Measurements from ENCODE around the gene HLA-DPB1. TPM values are rescaled to one million over a fixed set of nuclear protein-coding genes. Genes with fewer than 3 reads are reported as not detected.
A peak's percentile ranks its signal among the peaks of the same experiment; 100 is the strongest.

HLA-DPB1 gene
- polyA plus RNA-seq, 3 donors, result 569 to 682 (median 676) TPM

DNA sequence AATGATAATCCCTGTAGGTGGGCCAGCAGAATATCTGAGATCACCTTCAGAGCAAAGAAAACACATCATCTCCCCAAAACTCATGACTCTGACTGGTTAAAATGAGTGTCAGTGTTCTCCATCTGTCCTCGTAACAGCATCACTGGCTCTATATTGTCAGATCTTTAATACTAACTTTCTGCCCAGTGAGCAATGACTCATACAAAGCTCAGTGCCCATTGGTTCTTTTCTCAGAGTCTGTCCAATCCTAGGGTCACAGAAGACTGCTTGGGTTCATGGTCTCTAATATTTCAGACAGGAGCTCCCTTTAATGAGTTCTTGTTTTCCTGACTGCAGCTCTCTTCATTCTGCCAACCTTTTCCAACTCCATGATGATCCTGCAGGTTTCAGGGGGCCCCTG lies 36.4 kb downstream of the HLA-DPB1 start:
- Mint-ChIP-seq H3K36me3 (peaks cover 3% of the 10 kb centered on the region in 2 donors), H3K4me1 (peaks cover 54% of the 10 kb centered on the region), H3K9me3 (peaks cover 0 to 7% (median 2%) of the 10 kb centered on the region in 7 donors), H3K27ac (peak overlapping the region in 2 of 7 donors; percentile 48 to 60), H3K27me3 (ENCODE audit: low read depth in 3 of 3) (peaks cover 12 to 30% (median 24%) of the 10 kb centered on the region in 3 donors), H3K4me3 (peak overlapping the region in 1 of 2 donors; percentile 25)
- Histone ChIP-seq H3K36me3 (replicated peaks in 1 of 2; ENCODE audit: control insufficient read depth in 1 of 2, insufficient read depth in 2 of 2, low read length in 2 of 2) (no peaks in the 10 kb centered on the region), H3K27ac (ENCODE audit: low read depth in 1 of 2, low read length in 2 of 2) (no peak overlapping the region), H2AFZ (ENCODE audit: insufficient read depth, low read depth, low read length, poor library complexity, severe bottlenecking) (no peak overlapping the region), H3K9ac (ENCODE audit: insufficient read depth, low read length, poor library complexity, severe bottlenecking) (no peak overlapping the region), H3K4me1 (ENCODE audit: control insufficient read depth in 1 of 2, insufficient read depth in 2 of 2, low read length in 2 of 2) (peaks cover 53 to 67% of the 10 kb centered on the region in 2 donors), H3K4me2 (replicated peaks; ENCODE audit: extremely low read depth, low read length, poor library complexity, severe bottlenecking) (no peak overlapping the region), H3K9me3 (replicated peaks in 1 of 2; ENCODE audit: control insufficient read depth in 1 of 2, insufficient read depth in 1 of 2, low read length in 2 of 2) (no peaks in the 10 kb centered on the region), H3K79me2 (ENCODE audit: insufficient read depth, low read length) (no peaks in the 10 kb centered on the region), H4K20me1 (ENCODE audit: insufficient read depth, low read length) (no peaks in the 10 kb centered on the region), H3K27me3 (ENCODE audit: control insufficient read depth in 2 of 2, insufficient read depth in 2 of 2, low read length in 2 of 2) (peaks cover 6 to 15% of the 10 kb centered on the region in 2 donors), H3K4me3 (replicated peaks in 1 of 3; ENCODE audit: low read depth in 2 of 3, low read length in 3 of 3) (peak overlapping the region in 1 of 3 experiments; percentile 8)
- DNase-seq, result peak; percentile 69 to 81 (median 80)
- WGBS (ENCODE audit: insufficient coverage), result 40% methylated on average over 1 of the region's 1 CpG
- TF ChIP-seq, protein P1, sequence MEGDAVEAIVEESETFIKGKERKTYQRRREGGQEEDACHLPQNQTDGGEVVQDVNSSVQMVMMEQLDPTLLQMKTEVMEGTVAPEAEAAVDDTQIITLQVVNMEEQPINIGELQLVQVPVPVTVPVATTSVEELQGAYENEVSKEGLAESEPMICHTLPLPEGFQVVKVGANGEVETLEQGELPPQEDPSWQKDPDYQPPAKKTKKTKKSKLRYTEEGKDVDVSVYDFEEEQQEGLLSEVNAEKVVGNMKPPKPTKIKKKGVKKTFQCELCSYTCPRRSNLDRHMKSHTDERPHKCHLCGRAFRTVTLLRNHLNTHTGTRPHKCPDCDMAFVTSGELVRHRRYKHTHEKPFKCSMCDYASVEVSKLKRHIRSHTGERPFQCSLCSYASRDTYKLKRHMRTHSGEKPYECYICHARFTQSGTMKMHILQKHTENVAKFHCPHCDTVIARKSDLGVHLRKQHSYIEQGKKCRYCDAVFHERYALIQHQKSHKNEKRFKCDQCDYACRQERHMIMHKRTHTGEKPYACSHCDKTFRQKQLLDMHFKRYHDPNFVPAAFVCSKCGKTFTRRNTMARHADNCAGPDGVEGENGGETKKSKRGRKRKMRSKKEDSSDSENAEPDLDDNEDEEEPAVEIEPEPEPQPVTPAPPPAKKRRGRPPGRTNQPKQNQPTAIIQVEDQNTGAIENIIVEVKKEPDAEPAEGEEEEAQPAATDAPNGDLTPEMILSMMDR (IDR thresholded peaks at IDR 0.05), result no peak
- intact Hi-C loops (cut with micrococcal nuclease), result no loop called here

DNA sequence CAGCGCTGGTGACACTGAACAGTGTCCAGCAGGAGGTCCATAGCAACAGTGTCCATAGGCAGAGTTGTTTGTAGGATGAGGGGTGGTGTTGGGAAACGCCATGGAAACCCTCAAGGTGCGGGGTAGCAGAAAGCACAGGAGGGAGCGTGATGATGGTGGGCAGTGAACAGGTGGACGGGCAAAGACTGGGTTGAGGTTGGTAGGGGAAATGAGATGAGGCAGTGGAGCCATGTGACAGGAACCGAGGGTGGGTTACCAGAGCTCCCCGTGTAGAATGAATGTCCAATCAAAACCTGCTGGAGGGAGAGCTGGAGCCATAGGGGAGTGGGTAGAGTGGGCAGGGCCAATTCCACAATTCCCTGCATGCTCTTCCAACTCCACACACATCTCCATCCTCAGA lies 38.0 kb downstream of the HLA-DPB1 start:
- Histone ChIP-seq H3K4me1 (ENCODE audit: control insufficient read depth in 1 of 2, insufficient read depth in 2 of 2, low read length in 2 of 2) (peaks cover 47 to 54% of the 10 kb centered on the region in 2 donors), H2AFZ (ENCODE audit: insufficient read depth, low read depth, low read length, poor library complexity, severe bottlenecking) (no peak overlapping the region), H3K36me3 (replicated peaks in 1 of 2; ENCODE audit: control insufficient read depth in 1 of 2, insufficient read depth in 2 of 2, low read length in 2 of 2) (no peaks in the 10 kb centered on the region), H3K9me3 (replicated peaks in 1 of 2; ENCODE audit: control insufficient read depth in 1 of 2, insufficient read depth in 1 of 2, low read length in 2 of 2) (peaks cover 0 to 4% of the 10 kb centered on the region in 2 donors), H3K27me3 (ENCODE audit: control insufficient read depth in 2 of 2, insufficient read depth in 2 of 2, low read length in 2 of 2) (peaks cover 17 to 27% of the 10 kb centered on the region in 2 donors), H4K20me1 (ENCODE audit: insufficient read depth, low read length) (no peaks in the 10 kb centered on the region), H3K4me3 (replicated peaks in 1 of 3; ENCODE audit: low read depth in 2 of 3, low read length in 3 of 3) (peak overlapping the region in 1 of 3 experiments; percentile 58), H3K79me2 (ENCODE audit: insufficient read depth, low read length) (no peaks in the 10 kb centered on the region), H3K9ac (ENCODE audit: insufficient read depth, low read length, poor library complexity, severe bottlenecking) (no peak overlapping the region), H3K27ac (ENCODE audit: low read depth in 1 of 2, low read length in 2 of 2) (peak overlapping the region in 1 of 2 donors; percentile 30), H3K4me2 (replicated peaks; ENCODE audit: extremely low read depth, low read length, poor library complexity, severe bottlenecking) (peak overlapping the region; percentile 63)
- TF ChIP-seq, protein P1 (IDR thresholded peaks at IDR 0.05), result no peak
- Mint-ChIP-seq H3K27ac (peak overlapping the region in 3 of 7 donors; percentile 67 to 80 (median 75)), H3K27me3 (ENCODE audit: low read depth in 3 of 3) (peaks cover 23 to 42% (median 37%) of the 10 kb centered on the region in 3 donors), H3K4me3 (peak overlapping the region in 1 of 2 donors; percentile 9), H3K9me3 (peaks cover 0 to 7% (median 4%) of the 10 kb centered on the region in 7 donors), H3K36me3 (peaks cover 5 to 9% of the 10 kb centered on the region in 2 donors), H3K4me1 (peaks cover 54% of the 10 kb centered on the region)
- WGBS (ENCODE audit: insufficient coverage), result 97% methylated on average over 3 of the region's 7 CpGs
- DNase-seq, result no peak
- intact Hi-C loops (cut with micrococcal nuclease), result no loop called here
